Measurements from ENCODE around the gene UBE2K. TPM values are rescaled to one million over a fixed set of nuclear protein-coding genes. Genes with fewer than 3 reads are reported as not detected.
"Not testable (repeated sequence)": the region's sequence is repeated elsewhere in the genome, so short reads cannot be mapped to it uniquely, and the experiment has no call there.

UBE2K gene
- total and polyA plus RNA-seq, 9 donors, result 14.5 to 63.8 (median 52.2) TPM

- WGBS, 3 donors, result 76 to 77% (median 77%) methylated on average over 3 of the region's 3 CpGs
These were observed 17.9 kb downstream of the UBE2K start for GRCh38 chr4:39715788-39716187.

DNA sequence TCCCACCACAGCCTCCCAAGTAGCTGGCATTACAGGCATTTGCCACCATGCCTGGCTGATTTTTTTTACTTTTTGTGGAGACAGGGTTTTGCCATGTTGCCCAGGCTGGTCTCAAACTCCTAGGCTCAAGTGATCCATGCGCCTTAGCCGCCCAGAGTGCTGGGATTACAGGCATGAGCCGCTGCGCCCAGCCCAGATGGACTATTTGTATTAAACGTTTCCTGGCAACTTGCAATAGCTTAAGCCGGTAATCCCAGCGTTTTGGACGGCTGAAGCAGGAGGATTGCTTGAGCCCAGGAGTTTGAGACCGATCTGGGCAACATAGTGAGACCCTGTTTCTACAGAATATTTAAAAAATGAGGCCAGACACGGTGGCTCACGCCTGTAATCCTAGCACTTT is 18.4 kb downstream of the UBE2K start:
- 85 to 90% (median 89%) methylated on average over 11 of the region's 11 CpGs for WGBS, 3 donors
- H3K4me1 ChIP-seq (ENCODE audit: insufficient read depth), result peaks cover 2% of the 10 kb centered on the region
- H3K27me3 ChIP-seq, result no peaks in the 10 kb centered on the region
- H3K9me3 ChIP-seq, result no peaks in the 10 kb centered on the region
- H3K36me3 ChIP-seq, result no peaks in the 10 kb centered on the region
- no peak overlapping the region for H3K4me3 ChIP-seq
- no peak overlapping the region for H3K27ac ChIP-seq
- TF ChIP-seq CTCF (IDR thresholded peaks at IDR 0.05), result no peak
- DNase-seq, result no peak
- intact Hi-C loops (cut with DNase I), result no loop called here

More at GRCh38 chr4:39715788-39716187, 17.9 kb downstream of the UBE2K start:
- Histone ChIP-seq H3K4me3 (no peak overlapping the region), H3K36me3 (no peaks in the 10 kb centered on the region), H3K9me3 (no peaks in the 10 kb centered on the region), H3K4me1 (ENCODE audit: insufficient read depth) (peaks cover 2% of the 10 kb centered on the region), H3K27me3 (no peaks in the 10 kb centered on the region), H3K27ac (no peak overlapping the region)
- intact Hi-C loops (cut with DNase I), result no loop called here
- TF ChIP-seq POLR2A (IDR thresholded peaks at IDR 0.05) (no peak), CTCF (IDR thresholded peaks at IDR 0.05) (no peak), EP300 (IDR thresholded peaks at IDR 0.05) (no peak)
- no peak for DNase-seq

DNA sequence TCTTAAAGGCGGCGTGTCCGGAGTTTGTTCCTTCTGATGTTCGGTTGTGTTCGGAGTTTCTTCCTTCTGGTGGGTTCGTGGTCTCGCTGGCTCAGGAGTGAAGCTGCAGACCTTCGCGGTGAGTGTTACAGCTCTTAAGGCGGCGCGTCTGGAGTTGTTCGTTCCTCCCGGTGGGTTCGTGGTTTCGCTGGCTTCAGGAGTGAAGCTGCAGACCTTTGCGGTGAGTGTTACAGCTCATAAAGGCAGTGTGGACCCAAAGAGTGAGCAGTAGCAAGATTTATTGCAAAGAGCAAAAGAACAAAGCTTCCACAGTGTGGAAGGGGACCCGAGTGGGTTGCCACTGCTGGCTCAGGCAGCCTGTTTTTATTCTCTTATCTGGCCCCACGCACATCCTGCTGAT is 19.8 kb downstream of the UBE2K start:
- H3K9me3 ChIP-seq; H3K27ac ChIP-seq; intact Hi-C loops (cut with DNase I); H3K27me3 ChIP-seq; DNase-seq; H3K4me3 ChIP-seq; H3K4me1 ChIP-seq (ENCODE audit: insufficient read depth); H3K36me3 ChIP-seq: not testable (repeated sequence)
- 91 to 93% (median 93%) methylated on average over 19 of the region's 19 CpGs for WGBS, 3 donors

DNA sequence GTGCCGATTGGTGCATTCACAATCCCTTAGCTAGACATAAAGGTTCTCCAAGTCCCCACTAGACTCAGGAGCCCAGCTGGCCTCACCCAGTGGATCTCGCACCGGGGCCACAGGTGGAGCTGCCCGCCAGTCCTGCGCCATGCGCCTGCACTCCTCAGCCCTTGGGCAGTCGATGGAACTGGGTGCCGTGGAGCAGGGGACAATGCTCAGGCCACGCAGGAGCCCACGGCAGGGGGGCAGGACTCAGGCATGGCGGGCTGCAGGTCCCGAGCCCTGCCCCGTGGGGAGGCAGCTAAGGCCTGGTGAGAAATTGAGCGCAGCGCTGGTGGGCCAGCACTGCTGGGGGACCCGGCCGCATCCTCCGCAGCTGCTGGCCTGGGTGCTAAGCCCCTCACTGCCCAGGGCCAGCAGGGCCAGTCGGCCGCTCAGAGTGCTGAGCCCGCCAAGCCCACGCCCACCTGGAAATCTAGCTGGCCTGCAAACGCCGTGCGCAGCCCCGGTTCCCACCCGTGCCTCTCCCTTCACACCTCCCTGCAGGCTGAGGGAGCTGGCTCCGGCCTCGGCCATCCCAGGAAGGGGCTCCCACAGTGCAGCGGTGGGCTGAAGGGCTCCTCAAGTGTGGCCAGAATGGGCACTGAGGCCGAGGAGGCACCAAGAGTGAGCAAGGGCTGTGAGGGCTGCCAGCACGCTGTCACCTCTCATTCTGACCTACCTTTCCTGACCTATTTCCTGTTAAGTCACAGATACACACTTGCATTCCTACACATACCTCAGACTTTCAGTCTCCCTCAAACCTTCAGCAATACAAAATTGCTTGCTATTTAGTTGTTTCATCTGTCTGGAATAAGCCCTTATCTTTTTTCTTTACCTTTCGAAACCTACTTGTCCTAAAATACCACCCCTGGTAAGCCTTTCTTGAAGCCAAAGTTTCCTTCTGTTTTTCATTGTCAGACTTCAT is 20.7 kb downstream of the UBE2K start:
- no peak for DNase-seq
- H3K36me3 ChIP-seq, result no peaks in the 10 kb centered on the region
- no peaks in the 10 kb centered on the region for H3K27me3 ChIP-seq
- 95 to 96% (median 96%) methylated on average over 32 to 33 of the region's 33 CpGs for WGBS, 3 donors
- H3K4me1 ChIP-seq (ENCODE audit: insufficient read depth), result peaks cover 2% of the 10 kb centered on the region
- intact Hi-C loops (cut with DNase I), result no loop called here
- no peaks in the 10 kb centered on the region for H3K9me3 ChIP-seq
- no peak overlapping the region for H3K27ac ChIP-seq
- no peak overlapping the region for H3K4me3 ChIP-seq
- no peak for TF ChIP-seq POLR2A (IDR thresholded peaks at IDR 0.05)
- no peak for TF ChIP-seq EP300 (IDR thresholded peaks at IDR 0.05)
- no peak for TF ChIP-seq CTCF (IDR thresholded peaks at IDR 0.05)
